ENCODE measurements around the gene SPTB.

The SPTB gene

DNA sequence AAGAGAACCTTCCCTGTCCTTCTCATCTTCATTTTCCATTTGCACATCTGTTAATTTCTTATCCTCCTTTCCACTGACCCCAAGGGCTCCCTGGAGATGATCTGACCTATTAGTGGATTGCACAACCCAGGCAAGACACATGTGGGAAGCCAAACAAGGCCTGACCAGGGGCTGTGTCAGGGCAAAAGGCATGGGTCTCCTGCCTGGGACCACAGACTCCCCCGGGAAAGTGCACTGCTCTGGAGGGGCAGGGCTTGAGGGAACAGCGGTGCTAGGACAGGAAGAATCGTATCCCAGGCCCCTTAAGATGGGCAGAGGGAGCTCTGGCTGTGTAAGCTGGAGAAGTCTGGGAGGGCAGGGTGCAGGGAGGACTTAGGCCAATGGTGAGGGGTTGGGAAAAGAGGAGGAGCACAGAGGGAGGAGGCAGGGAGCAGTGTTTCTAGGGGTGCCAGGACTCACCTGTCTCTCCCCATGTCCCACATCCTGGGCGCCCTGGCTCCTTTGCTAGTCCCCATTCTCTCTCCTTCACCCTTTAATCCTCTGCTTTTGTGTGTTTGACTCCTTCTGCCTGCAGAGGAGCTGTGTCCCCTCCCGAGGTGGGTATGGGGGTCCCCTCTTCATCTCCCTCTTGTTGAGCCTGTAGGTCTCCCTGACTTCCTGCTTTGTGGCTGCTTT lies 150.2 kb downstream of the SPTB start:
- H3K27me3 ChIP-seq (ENCODE audit: low read length) = no peaks in the 10 kb centered on the region
- H3K4me3 ChIP-seq (ENCODE audit: insufficient read depth, low read length, poor library complexity, severe bottlenecking) = no peak overlapping the region
- no peaks in the 10 kb centered on the region for H4K20me1 ChIP-seq (ENCODE audit: low read depth, low read length)
- H3K9me2 ChIP-seq (replicated peaks; ENCODE audit: insufficient read depth, low read length) = no peaks in the 10 kb centered on the region
- no peaks in the 10 kb centered on the region for H3K36me3 ChIP-seq (ENCODE audit: low read length)
- H3K9me3 ChIP-seq (ENCODE audit: insufficient read depth, low read length) = no peaks in the 10 kb centered on the region
- no peaks in the 10 kb centered on the region for H3K79me2 ChIP-seq (ENCODE audit: insufficient read depth, low read length)
- no peak overlapping the region for H2AFZ ChIP-seq (ENCODE audit: low read depth, low read length, severe bottlenecking)
- H3K9ac ChIP-seq (ENCODE audit: low read length) = no peak overlapping the region
- TF ChIP-seq CTCF (IDR thresholded peaks at IDR 0.05; ENCODE audit: insufficient read depth, low read length, poor library complexity, severe bottlenecking) = no peak
- TF ChIP-seq EZH2phosphoT487 (conservative IDR thresholded peaks at IDR 0.05; ENCODE audit: low read length) = no peak
- H3K4me2 ChIP-seq (ENCODE audit: low read depth, low read length, poor library complexity, severe bottlenecking) = no peak overlapping the region
- H3F3A ChIP-seq (ENCODE audit: insufficient read depth) = no peaks in the 10 kb centered on the region
- H3K27ac ChIP-seq (ENCODE audit: low read depth, low read length) = no peak overlapping the region

DNA sequence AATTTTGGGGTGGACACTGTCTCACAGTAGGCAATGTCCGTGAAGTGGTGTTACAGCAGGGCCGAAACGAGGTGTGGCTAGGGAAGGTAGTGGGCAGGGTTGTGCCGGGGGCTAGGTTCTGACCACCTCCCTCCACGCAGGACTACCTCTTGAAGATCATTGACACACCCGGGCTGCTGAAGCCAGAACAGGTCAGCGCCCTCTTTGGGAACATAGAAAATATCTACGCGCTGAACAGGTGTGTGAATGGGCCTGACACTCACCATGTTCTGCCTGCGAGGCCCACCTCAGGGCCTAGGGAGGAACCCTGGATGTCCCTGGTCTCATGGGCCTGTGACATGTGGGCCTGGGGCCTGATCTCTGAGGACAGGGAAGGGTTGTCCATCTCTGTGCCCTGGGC lies 150.9 kb downstream of the SPTB start:
- Histone ChIP-seq H3K27ac (ENCODE audit: low read depth, low read length) (no peak overlapping the region), H3K4me2 (ENCODE audit: low read depth, low read length, poor library complexity, severe bottlenecking) (no peak overlapping the region), H2AFZ (ENCODE audit: low read depth, low read length, severe bottlenecking) (no peak overlapping the region), H3K9ac (ENCODE audit: low read length) (no peak overlapping the region), H3K79me2 (ENCODE audit: insufficient read depth, low read length) (no peaks in the 10 kb centered on the region), H4K20me1 (ENCODE audit: low read depth, low read length) (no peaks in the 10 kb centered on the region), H3K9me2 (replicated peaks; ENCODE audit: insufficient read depth, low read length) (no peaks in the 10 kb centered on the region), H3K27me3 (ENCODE audit: low read length) (no peaks in the 10 kb centered on the region), H3K4me3 (ENCODE audit: insufficient read depth, low read length, poor library complexity, severe bottlenecking) (no peak overlapping the region), H3K9me3 (ENCODE audit: insufficient read depth, low read length) (no peaks in the 10 kb centered on the region), H3K36me3 (ENCODE audit: low read length) (no peaks in the 10 kb centered on the region), H3F3A (ENCODE audit: insufficient read depth) (no peaks in the 10 kb centered on the region)
- TF ChIP-seq EZH2phosphoT487 (conservative IDR thresholded peaks at IDR 0.05; ENCODE audit: low read length) = no peak
- TF ChIP-seq CTCF (IDR thresholded peaks at IDR 0.05; ENCODE audit: insufficient read depth, low read length, poor library complexity, severe bottlenecking) = no peak

- Histone ChIP-seq H3K9ac (ENCODE audit: low read length) (no peak overlapping the region), H3K27me3 (ENCODE audit: low read length) (no peaks in the 10 kb centered on the region), H3K27ac (ENCODE audit: low read depth, low read length) (no peak overlapping the region), H3K36me3 (ENCODE audit: low read length) (no peaks in the 10 kb centered on the region), H2AFZ (ENCODE audit: low read depth, low read length, severe bottlenecking) (no peak overlapping the region), H3F3A (ENCODE audit: insufficient read depth) (no peaks in the 10 kb centered on the region), H3K9me3 (ENCODE audit: insufficient read depth, low read length) (no peaks in the 10 kb centered on the region), H3K4me3 (ENCODE audit: insufficient read depth, low read length, poor library complexity, severe bottlenecking) (no peak overlapping the region), H3K9me2 (replicated peaks; ENCODE audit: insufficient read depth, low read length) (no peaks in the 10 kb centered on the region), H3K4me2 (ENCODE audit: low read depth, low read length, poor library complexity, severe bottlenecking) (no peak overlapping the region), H4K20me1 (ENCODE audit: low read depth, low read length) (no peaks in the 10 kb centered on the region), H3K79me2 (ENCODE audit: insufficient read depth, low read length) (no peaks in the 10 kb centered on the region)
- TF ChIP-seq CTCF (IDR thresholded peaks at IDR 0.05; ENCODE audit: insufficient read depth, low read length, poor library complexity, severe bottlenecking) (no peak), EZH2phosphoT487 (conservative IDR thresholded peaks at IDR 0.05; ENCODE audit: low read length) (no peak)
Observed at GRCh38 chr14:64728106-64728505, 151.6 kb downstream of the SPTB start.

All from SU-DHL-6 (cell line).